PFSK-1 (cell line): Measurements from ENCODE around the gene DLGAP1.

Experiments
- POLR2AphosphoS5 ChIP-seq: IDR thresholded peaks from 2 replicates; pipeline ENCODE4 v1.6.1; 2012; ENCODE audit warnings: low read depth, mild to moderate bottlenecking, control low read depth, low read length, moderate library complexity
- REST ChIP-seq, 2 experiments: IDR thresholded peaks; 2 replicates each; pipeline versions ENCODE4 v1.6.1 to v1.8.0; 2011 to 2012; ENCODE audit warnings: low read depth in 2 of 2, low read length in 2 of 2, control low read depth in 1 of 2, inconsistent platforms in 1 of 2, mild to moderate bottlenecking in 1 of 2, moderate library complexity in 1 of 2; ENCODE audit not compliant: insufficient read depth in 1 of 2
- SIN3A ChIP-seq: IDR thresholded peaks from 2 replicates; pipeline ENCODE4 v1.6.1; 2012; ENCODE audit warnings: mild to moderate bottlenecking, low read length, moderate library complexity, borderline replicate concordance; ENCODE audit not compliant: insufficient read depth

GRCh38 chr18:3851159-3851558 lies 603.9 kb downstream of the DLGAP1 start:
- TF ChIP-seq POLR2AphosphoS5 = no peak
- no peak for TF ChIP-seq SIN3A
- no peak for TF ChIP-seq REST (IDR thresholded peaks at IDR 0.05; ENCODE audit: insufficient read depth in 1 of 2, low read depth in 2 of 2, low read length in 2 of 2)
